SU-DHL-6 (cell line): ENCODE measurements around the gene GARNL3.

Source experiments
- CTCF ChIP-seq: fragments of 200-600 bp; sonication (generic); IDR thresholded peaks from one replicate; pipeline ENCODE4 v1.5.1; 2017; ENCODE audit warnings: antibody characterized with exemption, mild to moderate bottlenecking, low read length, moderate library complexity; ENCODE audit not compliant: insufficient read depth, poor library complexity, severe bottlenecking
- EZH2phosphoT487 ChIP-seq: fragments of 200-600 bp; sonication (generic), shearing (Covaris generic); conservative IDR thresholded peaks from 2 replicates; pipeline ENCODE4 v1.6.1; 2018; ENCODE audit warnings: mild to moderate bottlenecking, antibody characterized with exemption, low read length, moderate library complexity, mixed read lengths

DNA sequence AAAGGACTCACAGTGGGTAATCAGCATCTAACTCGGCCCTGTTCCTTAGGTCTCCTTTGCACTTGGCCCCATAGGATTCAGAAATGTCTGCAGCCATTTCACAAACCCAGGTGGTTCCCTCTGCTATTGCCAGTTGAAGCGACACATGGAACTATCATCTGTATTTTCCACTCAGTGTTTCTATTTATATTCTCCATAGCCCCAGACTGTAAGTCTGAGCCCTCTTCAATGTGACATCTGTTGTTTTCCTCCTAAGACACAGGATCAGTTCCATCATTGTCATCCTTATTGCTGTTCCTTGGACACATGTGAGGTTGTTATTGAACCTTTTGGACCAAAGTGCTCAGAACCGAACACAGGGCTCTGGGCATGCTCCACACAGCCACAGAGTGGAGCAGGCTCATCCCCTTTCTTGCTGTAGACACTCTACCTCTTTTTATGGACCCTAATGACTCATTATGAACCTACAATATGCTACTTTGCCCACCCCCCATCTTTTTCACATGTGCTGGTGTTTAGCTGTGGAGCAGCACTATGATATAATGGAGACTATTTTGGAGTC is 36.4 kb downstream of the GARNL3 start:
- TF ChIP-seq CTCF (no peak), EZH2phosphoT487 (no peak)
